GM21825 (cell line): Measurements from ENCODE around the gene SIPA1.

Experiments
- ATAC-seq: cut with Tn5 transposase; IDR thresholded peaks from one replicate; pipeline ENCODE4 v1.9.1; 2021; ENCODE audit warnings: mild to moderate bottlenecking, moderate library complexity; ENCODE audit not compliant: unreplicated experiment

Gene SIPA1

DNA sequence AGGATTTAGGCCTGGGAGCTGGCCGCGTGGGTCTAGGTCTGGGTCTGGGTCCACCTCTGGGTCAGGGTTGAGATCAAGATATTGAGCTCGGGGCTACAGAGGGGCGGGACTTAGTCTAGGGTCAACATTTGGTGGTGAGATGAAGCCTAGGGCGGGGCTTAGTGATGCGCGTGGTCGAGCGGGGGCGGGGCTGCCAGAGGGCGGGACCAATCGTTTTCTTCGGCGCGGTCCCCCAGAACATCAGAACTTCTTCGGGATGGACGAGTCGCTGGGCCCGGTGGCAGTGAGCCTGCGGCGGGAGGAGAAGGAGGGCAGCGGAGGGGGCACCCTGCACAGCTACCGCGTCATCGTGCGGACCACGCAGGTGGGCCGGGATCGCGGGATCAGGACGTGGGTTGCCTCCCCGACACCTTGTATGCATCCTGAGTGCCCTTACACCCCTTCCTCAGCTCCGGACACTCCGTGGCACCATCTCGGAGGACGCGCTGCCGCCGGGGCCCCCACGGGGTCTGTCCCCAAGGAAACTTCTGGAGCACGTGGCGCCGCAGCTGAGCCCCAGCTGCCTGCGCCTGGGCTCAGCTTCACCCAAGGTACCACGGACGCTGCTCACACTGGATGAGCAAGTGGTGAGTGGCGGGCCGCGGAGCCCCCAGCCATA, 4.2 kb downstream of the SIPA1 start:
- ATAC-seq, result no peak

DNA sequence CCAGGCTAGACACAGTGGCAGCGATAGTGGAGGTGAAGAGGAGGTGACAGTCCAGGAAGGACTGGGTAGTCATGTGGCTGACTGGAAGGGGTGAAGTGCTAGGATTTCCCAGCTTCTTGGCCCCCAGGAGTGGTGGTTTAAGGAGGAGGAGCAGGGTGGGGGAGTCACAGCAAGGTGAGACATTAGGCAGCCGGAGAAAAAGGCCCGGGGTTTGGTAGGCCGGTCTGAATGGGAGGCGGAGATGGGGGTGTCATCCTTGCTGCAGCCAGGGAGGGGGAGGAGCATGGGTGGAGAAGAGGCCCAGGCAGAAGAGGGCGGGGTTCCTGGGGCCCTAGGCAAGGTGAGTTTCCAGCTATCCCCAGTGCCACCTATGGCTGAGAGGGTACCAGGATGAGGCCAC, 6.1 kb downstream of the SIPA1 start:
- no peak for ATAC-seq

- no peak for ATAC-seq
These were observed 6.9 kb downstream of the SIPA1 start for GRCh38 chr11:65644837-65645236.

DNA sequence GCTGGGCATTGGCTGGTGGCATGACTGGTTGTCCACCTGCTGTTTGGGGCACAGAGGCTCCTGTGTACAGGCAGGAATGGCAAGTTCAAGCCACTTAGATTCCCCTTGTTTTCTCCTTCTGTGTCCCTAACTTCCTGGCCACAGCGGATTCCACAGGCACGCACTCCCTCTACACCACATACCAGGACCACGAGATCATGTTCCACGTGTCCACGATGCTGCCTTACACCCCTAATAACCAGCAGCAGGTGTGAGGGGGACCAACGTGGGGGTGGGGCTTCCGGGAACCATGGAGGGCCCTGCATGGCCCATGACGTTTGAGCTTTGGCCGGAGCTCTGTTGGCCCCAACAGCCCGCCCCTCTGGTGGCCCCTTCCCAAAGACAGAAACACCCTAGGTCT, 7.8 kb downstream of the SIPA1 start:
- ATAC-seq, result no peak

DNA sequence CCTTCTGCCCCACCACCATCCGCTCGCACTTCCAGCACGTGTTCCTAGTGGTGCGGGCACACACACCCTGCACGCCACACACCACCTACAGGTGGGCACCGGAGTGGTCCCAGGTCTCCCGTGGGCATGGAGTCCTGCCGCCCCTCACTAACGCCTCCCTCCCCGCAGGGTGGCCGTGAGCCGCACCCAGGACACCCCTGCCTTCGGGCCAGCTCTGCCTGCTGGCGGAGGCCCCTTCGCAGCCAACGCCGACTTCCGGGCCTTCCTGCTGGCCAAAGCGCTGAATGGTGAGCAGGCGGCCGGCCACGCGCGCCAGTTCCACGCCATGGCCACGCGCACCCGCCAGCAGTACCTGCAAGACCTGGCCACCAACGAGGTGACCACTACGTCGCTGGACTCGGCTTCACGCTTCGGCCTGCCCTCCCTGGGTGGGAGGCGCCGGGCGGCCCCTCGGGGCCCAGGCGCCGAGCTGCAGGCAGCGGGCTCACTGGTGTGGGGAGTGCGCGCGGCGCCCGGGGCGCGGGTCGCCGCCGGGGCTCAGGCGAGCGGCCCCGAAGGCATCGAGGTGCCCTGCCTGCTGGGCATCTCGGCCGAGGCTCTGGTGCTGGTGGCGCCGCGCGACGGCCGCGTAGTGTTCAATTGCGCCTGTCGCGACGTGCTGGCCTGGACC, 8.5 kb downstream of the SIPA1 start:
- no peak for ATAC-seq

- ATAC-seq, result no peak
These were observed 9.2 kb downstream of the SIPA1 start for GRCh38 chr11:65646958-65647701.

DNA sequence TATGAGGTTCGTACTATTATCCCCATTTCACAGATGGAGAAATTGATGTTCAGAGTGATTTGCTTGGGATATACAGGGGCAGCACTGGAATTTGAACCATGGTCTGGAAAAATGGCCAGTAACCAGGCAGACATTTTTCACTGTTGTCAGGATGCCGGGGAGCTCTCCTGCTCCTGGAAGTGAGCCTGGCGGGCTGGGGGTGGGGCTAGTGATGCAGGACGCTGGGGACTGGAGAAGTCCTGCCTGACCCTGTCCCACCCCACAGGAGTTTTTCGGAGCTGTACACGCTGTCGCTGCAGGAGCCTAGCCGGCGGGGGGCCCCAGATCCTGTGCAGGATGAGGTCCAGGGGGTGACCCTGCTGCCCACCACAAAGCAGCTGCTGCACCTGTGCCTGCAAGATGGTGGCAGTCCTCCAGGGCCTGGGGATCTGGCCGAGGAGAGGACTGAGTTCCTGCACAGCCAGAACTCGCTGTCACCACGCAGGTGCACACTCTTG, 11.1 kb downstream of the SIPA1 start:
- ATAC-seq, result no peak

DNA sequence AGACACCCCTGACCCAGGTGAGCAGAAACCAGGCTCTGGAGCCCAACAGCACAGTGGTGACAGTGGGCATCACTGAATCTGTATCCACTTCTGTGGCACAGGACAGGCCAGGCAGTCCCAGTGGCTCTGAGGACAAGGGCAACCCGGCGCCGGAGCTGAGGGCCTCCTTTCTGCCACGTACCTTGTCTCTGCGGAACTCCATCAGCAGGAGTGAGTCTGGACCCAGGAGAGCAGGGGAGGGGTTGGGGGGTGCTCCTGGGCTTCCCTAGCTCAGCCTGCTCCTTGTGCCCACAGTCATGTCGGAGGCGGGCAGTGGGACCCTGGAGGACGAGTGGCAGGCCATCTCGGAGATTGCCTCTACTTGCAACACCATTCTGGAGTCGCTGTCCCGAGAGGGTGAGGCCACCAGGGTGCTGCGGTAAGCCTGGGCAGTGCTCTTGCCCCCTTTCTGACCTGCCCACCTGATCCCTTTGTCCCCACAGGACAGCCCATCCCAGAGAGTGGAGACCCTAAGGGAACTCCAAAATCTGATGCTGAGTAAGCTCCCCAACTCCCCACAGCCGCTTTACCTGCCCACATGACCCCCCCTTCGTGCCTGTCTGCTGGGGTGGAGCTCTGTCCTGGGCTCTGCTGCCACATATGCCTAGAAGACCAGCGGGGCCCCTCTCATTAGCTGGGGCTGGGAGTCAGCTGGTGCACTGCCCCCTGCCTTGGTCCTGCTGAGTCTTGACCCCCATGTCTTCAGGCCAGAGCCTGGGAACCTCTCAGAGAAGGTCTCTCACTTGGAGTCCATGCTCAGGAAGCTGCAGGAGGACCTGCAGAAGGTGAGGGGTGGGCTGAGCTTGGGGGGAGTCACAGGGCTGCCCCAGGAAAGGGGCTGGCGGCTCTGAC, 12.0 kb downstream of the SIPA1 start:
- no peak for ATAC-seq

DNA sequence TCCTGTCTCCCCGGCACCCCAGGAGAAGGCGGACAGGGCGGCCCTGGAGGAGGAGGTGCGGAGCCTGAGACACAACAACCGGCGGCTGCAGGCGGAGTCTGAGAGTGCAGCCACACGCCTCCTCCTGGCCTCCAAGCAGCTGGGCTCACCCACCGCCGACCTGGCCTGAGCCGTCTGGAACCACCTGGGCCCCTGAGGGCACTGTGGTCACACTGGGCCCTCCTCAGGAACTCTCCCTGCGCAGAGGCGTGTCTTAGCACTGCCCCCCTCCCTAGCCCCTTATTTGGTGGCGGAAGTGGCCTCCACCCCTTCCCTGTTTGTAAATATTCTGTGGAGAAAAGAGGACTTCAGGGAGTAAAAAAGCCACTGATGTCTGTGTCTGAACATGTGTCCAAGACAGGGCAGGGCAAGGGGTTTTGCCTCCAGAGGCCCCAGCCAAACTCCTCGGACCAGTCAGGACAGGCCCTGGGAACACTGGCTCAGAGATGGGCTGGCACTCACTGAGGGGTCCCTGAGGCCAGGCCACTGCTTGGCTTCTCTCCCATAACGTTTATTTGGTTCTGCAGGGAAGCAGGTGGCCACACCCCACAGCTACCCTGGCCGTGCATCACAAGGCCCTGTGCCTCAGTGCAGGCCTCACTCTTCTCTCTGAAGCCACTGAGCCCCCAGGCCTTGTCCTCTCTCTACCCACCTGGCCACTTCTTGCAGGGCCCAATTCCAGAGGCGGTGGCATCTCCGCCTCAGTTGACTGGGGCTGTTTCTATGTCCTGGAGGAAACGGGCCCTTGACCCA, 12.8 kb downstream of the SIPA1 start:
- no peak for ATAC-seq

- ATAC-seq, result no peak
These were observed 13.4 kb downstream of the SIPA1 start for GRCh38 chr11:65651339-65651588.

GRCh38 chr11:65651589-65652510, 13.9 kb downstream of the SIPA1 start:
- ATAC-seq, result no peak

DNA sequence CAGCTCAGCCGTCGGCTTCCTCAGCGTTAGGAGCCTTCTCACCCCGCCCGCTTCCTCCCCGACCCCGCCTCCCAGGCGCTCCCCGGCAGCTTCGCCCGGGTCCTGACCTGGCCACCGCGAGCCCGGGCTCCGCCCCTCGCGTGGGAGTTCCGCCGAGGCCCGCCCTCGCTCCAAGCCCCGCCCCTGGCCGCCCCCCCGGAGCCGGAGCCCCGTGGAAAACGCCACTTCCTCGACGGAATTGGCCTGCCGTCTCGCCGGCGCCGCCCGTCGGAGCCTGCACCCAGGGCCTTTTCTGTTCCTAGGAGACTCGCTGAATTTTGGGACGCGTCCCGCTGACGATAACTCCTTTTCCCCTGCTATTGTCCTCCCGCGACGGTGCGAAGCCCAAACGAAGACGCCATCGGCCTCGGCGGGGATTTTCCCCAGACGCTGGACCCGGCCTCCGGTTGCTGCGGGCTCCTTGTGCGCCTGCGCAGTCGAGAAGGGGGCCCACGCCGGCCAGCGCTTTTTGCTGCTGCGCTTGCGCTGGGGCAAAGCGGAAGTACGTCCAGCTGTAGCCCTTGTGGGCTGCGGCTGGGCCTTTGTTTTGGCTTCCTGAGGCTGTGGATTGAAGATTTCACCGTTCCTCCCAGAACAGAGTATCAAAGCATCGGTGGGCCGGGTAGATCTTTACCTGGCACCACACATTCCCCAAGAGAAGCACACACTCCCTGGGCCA, 14.8 kb downstream of the SIPA1 start:
- ATAC-seq, result peak; percentile 60

- no peak for ATAC-seq
These were observed 15.6 kb downstream of the SIPA1 start for GRCh38 chr11:65653229-65654225.

DNA sequence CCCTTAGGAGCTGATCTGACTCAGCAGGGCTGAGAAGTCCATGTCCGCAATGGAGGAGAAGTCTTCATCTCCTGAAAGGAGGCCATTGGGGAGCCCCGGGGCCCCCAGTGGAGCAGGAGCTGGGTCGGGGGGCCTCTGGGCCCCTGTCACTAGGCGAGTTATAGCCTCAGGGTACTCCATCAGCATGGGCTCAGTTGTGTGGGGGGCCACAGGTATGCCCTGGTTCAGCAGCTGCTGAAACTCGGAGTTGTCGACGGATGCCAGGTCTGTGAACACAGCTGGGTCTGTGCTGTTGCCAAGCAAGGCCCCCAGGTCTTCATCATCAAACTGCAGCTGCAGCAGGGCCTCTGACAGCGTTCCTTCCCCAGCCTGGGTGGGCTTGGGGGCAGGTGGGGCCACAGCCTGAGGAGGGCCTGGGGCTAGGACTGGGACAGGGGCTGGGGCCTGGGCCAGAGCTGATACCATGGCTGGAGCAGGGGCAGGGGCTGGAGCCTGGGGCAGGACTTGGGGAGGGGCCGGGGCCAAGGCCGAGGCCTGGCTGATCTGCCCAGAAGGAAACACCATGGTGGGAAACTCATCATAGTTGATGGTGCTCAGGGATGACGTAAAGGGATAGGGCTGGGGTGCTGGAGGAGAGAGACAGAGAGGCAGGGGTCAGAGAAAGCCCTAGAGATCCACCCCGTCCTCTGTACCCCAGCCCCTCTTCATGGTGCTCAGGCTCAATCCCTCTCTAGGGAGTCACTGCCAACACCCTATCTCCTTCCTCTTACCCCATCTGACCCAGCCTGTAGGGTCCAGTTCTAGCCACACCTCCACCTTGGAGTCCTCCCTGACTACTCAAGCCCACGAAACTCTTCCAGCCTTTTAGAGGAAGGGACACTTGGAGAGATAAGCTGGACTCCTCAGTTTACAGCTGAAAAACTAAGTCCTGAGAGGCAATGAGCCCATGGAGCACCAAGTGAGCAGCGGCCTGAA, 16.8 kb downstream of the SIPA1 start:
- ATAC-seq, result no peak

DNA sequence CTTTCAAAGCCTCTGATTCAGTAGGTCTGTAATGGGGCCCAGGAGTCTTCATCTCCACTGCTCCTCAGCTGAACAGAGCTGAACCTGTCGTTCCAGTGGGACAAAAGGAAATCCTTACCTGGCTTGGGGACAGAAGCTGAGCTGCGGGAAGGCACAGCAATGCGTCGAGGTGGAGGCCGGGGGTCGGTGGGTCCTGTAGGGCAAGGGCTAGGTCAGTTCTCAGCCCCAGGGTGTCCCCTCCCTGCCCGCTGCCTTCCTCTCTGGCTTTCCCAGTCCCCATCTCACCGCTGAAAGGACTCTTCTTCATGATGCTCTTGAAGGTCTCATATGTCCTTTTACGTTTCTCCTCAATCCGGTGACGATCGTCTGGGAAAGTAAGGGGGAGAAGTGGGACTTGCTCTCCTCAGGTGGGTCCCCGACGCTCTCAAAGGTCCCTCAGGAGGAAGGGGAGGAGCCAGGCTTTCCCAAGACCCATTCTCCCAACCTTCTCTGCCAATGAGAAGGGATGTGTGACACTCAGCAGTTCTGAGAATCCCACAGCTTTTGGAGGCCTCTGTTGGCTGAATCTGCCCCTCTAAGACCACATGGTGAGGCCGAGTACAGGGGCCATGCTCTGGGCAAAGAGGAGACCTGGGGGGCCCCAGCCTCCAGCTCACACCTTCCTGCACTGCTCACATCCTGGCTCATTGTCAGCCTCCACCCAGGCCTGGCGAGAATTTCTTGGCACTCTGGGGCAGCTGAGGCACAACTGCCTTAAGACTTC, 17.9 kb downstream of the SIPA1 start:
- no peak for ATAC-seq

DNA sequence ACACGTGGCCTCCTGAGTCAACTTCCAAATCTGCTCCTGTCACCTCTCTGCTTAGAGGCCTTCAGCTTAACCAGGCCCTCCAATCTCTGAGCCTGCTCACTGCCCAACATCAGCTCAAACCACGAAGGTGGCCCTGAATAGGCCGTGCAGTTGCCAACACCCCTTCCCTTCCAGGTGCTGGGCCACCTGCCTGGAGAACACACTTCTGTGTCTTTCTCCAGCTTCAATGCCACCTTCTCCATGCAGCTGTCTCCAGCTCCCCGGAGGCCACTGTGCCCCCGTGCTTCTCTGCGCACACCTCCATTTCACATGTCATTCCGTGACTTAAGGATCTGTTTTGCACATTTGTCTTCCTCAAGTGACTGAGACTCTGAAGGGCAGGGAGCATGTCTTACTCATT, 19.5 kb downstream of the SIPA1 start:
- ATAC-seq, result no peak
